Large intestine (tissue), 3 donors: Measurements from ENCODE around the gene NARS2. TPM values are rescaled to one million over a fixed set of nuclear protein-coding genes. Genes with fewer than 3 reads are reported as not detected.
"Not testable (repeated sequence)": the region's sequence is repeated elsewhere in the genome, so short reads cannot be mapped to it uniquely, and the experiment has no call there.

Experiments used
- DNase-seq, 2 donors: peaks; one replicate each; pipeline versions ENCODE4 v3.0.0 to v3.0.0-alpha.2; 2013
- H3K27ac ChIP-seq: one replicate; pipeline ENCODE4 v1.5.1; 2013; ENCODE audit warnings: low read length
- H3K27me3 ChIP-seq: 2 replicates; pipeline ENCODE4 v1.6.1; 2013; ENCODE audit warnings: low read length; ENCODE audit not compliant: control insufficient read depth, insufficient read depth
- H3K36me3 ChIP-seq: 2 replicates; pipeline ENCODE4 v1.6.1; 2013; ENCODE audit warnings: low read length; ENCODE audit not compliant: control insufficient read depth, insufficient read depth
- H3K4me1 ChIP-seq: one replicate; pipeline ENCODE4 v1.6.1; 2013; ENCODE audit warnings: low read length; ENCODE audit not compliant: control insufficient read depth, insufficient read depth
- H3K4me3 ChIP-seq: one replicate; pipeline ENCODE4 v1.5.1; 2013; ENCODE audit warnings: low read length
- H3K9me3 ChIP-seq: one replicate; pipeline ENCODE4 v1.6.1; 2013; ENCODE audit warnings: mild to moderate bottlenecking, low read depth, low read length, moderate library complexity; ENCODE audit not compliant: control insufficient read depth
- WGBS: methylation state at CpG from one replicate; pipeline ENCODE4 v1.1.5; 2013; ENCODE audit warnings: low lambda C conversion rate; ENCODE audit not compliant: insufficient coverage; 5-methylcytosine and 5-hydroxymethylcytosine counted together
- polyA plus RNA-seq: library from polyadenylated mRNA; unstranded; fragments of 120-200 nt; gene quantifications from one replicate; pipeline ENCODE4 v1.2.1, GENCODE V29; 2013

NARS2 gene
- polyA plus RNA-seq, 1 donor = 15.4 TPM

DNA sequence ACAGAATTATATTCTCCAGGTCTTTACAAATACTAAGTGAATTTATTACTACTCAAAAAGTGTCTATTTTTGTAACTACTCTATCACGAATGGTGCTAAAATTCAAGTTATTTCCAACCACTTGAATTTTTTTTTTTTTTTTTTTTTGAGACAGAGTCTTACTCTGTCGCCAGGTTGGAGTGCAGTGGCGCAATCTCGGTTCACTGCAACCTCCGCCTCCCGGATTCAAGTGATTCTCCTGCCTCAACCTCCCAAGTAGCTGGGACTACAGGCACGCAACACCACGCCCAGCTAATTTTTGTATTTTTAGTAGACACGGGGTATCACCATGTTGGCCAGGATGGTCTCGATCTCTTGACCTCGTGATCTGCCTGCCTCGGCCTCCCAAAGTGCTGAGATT is 11.6 kb downstream of the NARS2 start:
- WGBS = 83% methylated on average over 1 of the region's 12 CpGs
- H3K4me1 ChIP-seq, DNase-seq, H3K27ac ChIP-seq, H3K4me3 ChIP-seq, H3K27me3 ChIP-seq, H3K9me3 ChIP-seq: not testable (repeated sequence)
- H3K36me3 ChIP-seq = peaks cover 23% of the 10 kb centered on the region

DNA sequence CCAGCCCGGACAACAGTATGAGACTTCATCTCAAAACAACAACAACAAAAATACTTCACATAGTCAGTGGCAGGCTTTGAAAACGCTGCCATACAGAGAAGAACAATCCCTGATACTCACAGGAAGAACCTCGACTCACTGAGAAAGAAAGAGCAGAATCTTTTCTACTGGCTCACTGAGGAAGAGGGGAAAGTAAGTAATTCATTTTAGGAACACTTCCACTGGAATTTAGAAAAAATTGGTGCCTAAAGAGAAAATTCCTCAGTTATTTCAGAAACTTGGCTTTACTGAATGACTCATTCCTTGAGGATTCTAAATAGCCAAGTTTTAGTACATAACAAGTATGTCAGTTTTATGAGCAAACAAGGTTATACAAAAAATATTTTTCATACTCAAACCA is 12.3 kb downstream of the NARS2 start:
- WGBS = 100% methylated on average over 1 of the region's 3 CpGs
- H3K36me3 ChIP-seq = peaks cover 20% of the 10 kb centered on the region
- no peaks in the 10 kb centered on the region for H3K9me3 ChIP-seq
- H3K27ac ChIP-seq = no peak overlapping the region
- no peaks in the 10 kb centered on the region for H3K27me3 ChIP-seq
- peaks cover 4% of the 10 kb centered on the region for H3K4me1 ChIP-seq
- no peak for DNase-seq
- no peak overlapping the region for H3K4me3 ChIP-seq

- 10% methylated on average over 5 of the region's 8 CpGs for WGBS
- Histone ChIP-seq H3K27me3 (no peaks in the 10 kb centered on the region), H3K4me3 (no peak overlapping the region), H3K4me1 (peaks cover 4% of the 10 kb centered on the region), H3K27ac (no peak overlapping the region), H3K9me3 (no peaks in the 10 kb centered on the region), H3K36me3 (peaks cover 18% of the 10 kb centered on the region)
- DNase-seq = peak; percentile 31 to 69
Observed at GRCh38 chr11:78560826-78561484, 13.7 kb downstream of the NARS2 start.

GRCh38 chr11:78560153-78560552 is 14.5 kb downstream of the NARS2 start:
- Histone ChIP-seq H3K9me3 (no peaks in the 10 kb centered on the region), H3K27me3 (no peaks in the 10 kb centered on the region), H3K4me3 (no peak overlapping the region), H3K36me3 (peaks cover 14% of the 10 kb centered on the region), H3K27ac (no peak overlapping the region), H3K4me1 (peaks cover 4% of the 10 kb centered on the region)
- 90% methylated on average over 2 of the region's 3 CpGs for WGBS
- DNase-seq = no peak

GRCh38 chr11:78557236-78557635 is 17.4 kb downstream of the NARS2 start:
- no CpG with 5 or more reads among the region's 2 CpGs for WGBS
- Histone ChIP-seq H3K4me1 (peaks cover 4% of the 10 kb centered on the region), H3K27me3 (no peaks in the 10 kb centered on the region), H3K36me3 (peaks cover 11% of the 10 kb centered on the region), H3K4me3 (no peak overlapping the region), H3K27ac (no peak overlapping the region), H3K9me3 (no peaks in the 10 kb centered on the region)
- no peak for DNase-seq

GRCh38 chr11:78555592-78555991 is 19.1 kb downstream of the NARS2 start:
- no peak for DNase-seq
- no peaks in the 10 kb centered on the region for H3K9me3 ChIP-seq
- H3K36me3 ChIP-seq = peaks cover 11% of the 10 kb centered on the region
- H3K4me3 ChIP-seq = no peak overlapping the region
- peaks cover 1% of the 10 kb centered on the region for H3K4me1 ChIP-seq
- WGBS = 100% methylated on average over 3 of the region's 3 CpGs
- H3K27ac ChIP-seq = no peak overlapping the region
- H3K27me3 ChIP-seq = no peaks in the 10 kb centered on the region

DNA sequence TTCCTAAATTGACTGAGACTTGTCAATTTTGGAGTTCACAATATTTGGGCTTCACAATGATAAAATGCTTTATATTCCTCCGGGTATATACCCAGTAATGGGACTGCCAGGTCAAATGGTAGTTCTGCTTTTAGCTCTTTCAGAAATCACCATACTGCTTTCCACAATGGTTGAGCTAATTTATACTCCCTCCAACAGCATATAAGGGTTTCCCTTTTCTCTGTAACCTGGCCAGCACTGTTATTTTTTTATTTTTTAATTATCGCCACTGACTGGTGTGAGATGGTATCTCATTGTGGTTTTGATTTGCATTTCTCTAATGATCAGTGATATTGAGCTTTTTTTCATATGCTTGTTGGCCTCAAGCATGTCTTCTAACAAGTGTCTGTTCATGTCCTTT is 21.8 kb downstream of the NARS2 start:
- Histone ChIP-seq H3K9me3 (no peaks in the 10 kb centered on the region), H3K4me3 (no peak overlapping the region), H3K36me3 (peaks cover 11% of the 10 kb centered on the region), H3K4me1 (no peaks in the 10 kb centered on the region), H3K27me3 (no peaks in the 10 kb centered on the region), H3K27ac (no peak overlapping the region)
- no CpG with 5 or more reads among the region's 2 CpGs for WGBS
- DNase-seq = no peak

GRCh38 chr11:78552139-78552538 is 22.5 kb downstream of the NARS2 start:
- 100% methylated on average over 3 of the region's 6 CpGs for WGBS
- not testable (repeated sequence) for H3K4me1 ChIP-seq, DNase-seq, H3K36me3 ChIP-seq, H3K27me3 ChIP-seq, H3K4me3 ChIP-seq, H3K9me3 ChIP-seq, H3K27ac ChIP-seq

- Histone ChIP-seq H3K9me3 (no peaks in the 10 kb centered on the region), H3K4me1 (no peaks in the 10 kb centered on the region), H3K36me3 (peaks cover 4% of the 10 kb centered on the region), H3K27me3 (no peaks in the 10 kb centered on the region), H3K27ac (no peak overlapping the region), H3K4me3 (no peak overlapping the region)
- DNase-seq = no peak
- no CpG with 5 or more reads among the region's 6 CpGs for WGBS
Observed at GRCh38 chr11:78551066-78551465, 23.6 kb downstream of the NARS2 start.

GRCh38 chr11:78549624-78550409 is 24.8 kb downstream of the NARS2 start:
- Histone ChIP-seq H3K9me3 (no peaks in the 10 kb centered on the region), H3K36me3 (no peaks in the 10 kb centered on the region), H3K4me1 (no peaks in the 10 kb centered on the region), H3K27me3 (no peaks in the 10 kb centered on the region), H3K4me3 (no peak overlapping the region), H3K27ac (no peak overlapping the region)
- peak; percentile 53 to 79 for DNase-seq
- WGBS = 60% methylated on average over 1 of the region's 3 CpGs
